Calu3 (cell line): ENCODE results near the gene FBXL17. TPM values are rescaled to one million over a fixed set of nuclear protein-coding genes. Genes with fewer than 3 reads are reported as not detected.
"Not testable (repeated sequence)": the region's sequence is repeated elsewhere in the genome, so short reads cannot be mapped to it uniquely, and the experiment has no call there.

Experiments
- BruUV-seq: library from RNA; stranded (reverse); fragments of 400-500 nt; replicated peaks from 2 replicates; lab custom pipeline; 2021; lab: Mats Ljungman, UMichigan
- CTCF ChIA-PET: fragments of 300-600 bp; sonication (Branson Sonifier 250); formaldehyde crosslinking; loops from one replicate; lab custom pipeline; 2022; ENCODE audit warnings: antibody characterized with exemption; lab: Charles Lee
- DNase-seq: peaks from one replicate; pipeline ENCODE4 v3.0.0; 2022
- H3K27ac Mint-ChIP-seq: one replicate; pipeline ENCODE4 v1.8.0; 2022; ENCODE audit warnings: mixed read lengths; ENCODE audit not compliant: unreplicated experiment
- H3K27me3 Mint-ChIP-seq: one replicate; pipeline ENCODE4 v1.8.0; 2022; ENCODE audit warnings: mixed read lengths; ENCODE audit not compliant: unreplicated experiment
- H3K36me3 Mint-ChIP-seq: one replicate; pipeline ENCODE4 v1.8.0; 2022; ENCODE audit warnings: mild to moderate bottlenecking, moderate library complexity, mixed read lengths; ENCODE audit not compliant: insufficient read depth, unreplicated experiment
- H3K4me1 Mint-ChIP-seq: one replicate; pipeline ENCODE4 v1.8.0; 2022; ENCODE audit warnings: mild to moderate bottlenecking, low read depth, mixed read lengths; ENCODE audit not compliant: unreplicated experiment
- H3K4me3 Mint-ChIP-seq: one replicate; pipeline ENCODE4 v1.8.0; 2022; ENCODE audit warnings: mild to moderate bottlenecking, low read depth, moderate library complexity, mixed read lengths; ENCODE audit not compliant: unreplicated experiment
- H3K9me3 Mint-ChIP-seq: one replicate; pipeline ENCODE4 v1.8.0; 2022; ENCODE audit warnings: low read depth, mixed read lengths; ENCODE audit not compliant: unreplicated experiment
- CTCF ChIP-seq: fragments of 200-600 bp; IDR thresholded peaks from one replicate; pipeline ENCODE4 v1.8.0; 2022; ENCODE audit warnings: antibody characterized with exemption; ENCODE audit not compliant: unreplicated experiment
- intact Hi-C: fragments of 100-400 bp; cut with micrococcal nuclease; formaldehyde crosslinking; loops from one replicate; pipeline ENCODE4 v1.10.0; 2022; ENCODE audit not compliant: unreplicated experiment
- total RNA-seq: library from RNA; stranded (reverse); gene quantifications from 2 replicates; pipeline ENCODE4 v1.2.3, GENCODE V29; 2022

The FBXL17 gene
- total RNA-seq, 1 experiment from 2014 or later, result 19.6 TPM

- intact Hi-C loops, result no loop called here
- no peaks in the 10 kb centered on the region for H3K36me3 Mint-ChIP-seq
- H3K9me3 Mint-ChIP-seq, result no peaks in the 10 kb centered on the region
- H3K4me1 Mint-ChIP-seq, result no peaks in the 10 kb centered on the region
- TF ChIP-seq CTCF, result no peak
- CTCF ChIA-PET, result no interaction called here
- no peak for DNase-seq
- H3K4me3 Mint-ChIP-seq, result no peak overlapping the region
- no peak overlapping the region for H3K27ac Mint-ChIP-seq
- no TSS peak for BruUV-seq
- H3K27me3 Mint-ChIP-seq, result no peaks in the 10 kb centered on the region
These were observed 27.9 kb upstream of the FBXL17 start for GRCh38 chr5:108409786-108410185.

GRCh38 chr5:108405201-108405600, 23.3 kb upstream of the FBXL17 start:
- BruUV-seq, H3K36me3 Mint-ChIP-seq, H3K27me3 Mint-ChIP-seq, H3K4me1 Mint-ChIP-seq, DNase-seq, CTCF ChIA-PET, H3K27ac Mint-ChIP-seq, H3K4me3 Mint-ChIP-seq, H3K9me3 Mint-ChIP-seq, intact Hi-C loops: not testable (repeated sequence)

GRCh38 chr5:108398964-108399363, 17.1 kb upstream of the FBXL17 start:
- Mint-ChIP-seq H3K4me3 (no peak overlapping the region), H3K4me1 (no peaks in the 10 kb centered on the region), H3K27me3 (peaks cover 17% of the 10 kb centered on the region), H3K27ac (no peak overlapping the region), H3K9me3 (peaks cover 13% of the 10 kb centered on the region), H3K36me3 (no peaks in the 10 kb centered on the region)
- no TSS peak for BruUV-seq
- CTCF ChIA-PET, result no interaction called here
- DNase-seq, result no peak
- intact Hi-C loops, result no loop called here
- no peak for TF ChIP-seq CTCF

GRCh38 chr5:108396837-108397236, 14.9 kb upstream of the FBXL17 start:
- H3K4me3 Mint-ChIP-seq, H3K36me3 Mint-ChIP-seq, H3K27ac Mint-ChIP-seq, CTCF ChIA-PET, H3K4me1 Mint-ChIP-seq, DNase-seq, BruUV-seq, intact Hi-C loops: not testable (repeated sequence)
- H3K27me3 Mint-ChIP-seq, result peaks cover 17% of the 10 kb centered on the region
- H3K9me3 Mint-ChIP-seq, result peaks cover 13% of the 10 kb centered on the region

GRCh38 chr5:108387758-108388157, 5.9 kb upstream of the FBXL17 start:
- DNase-seq, result no peak
- no peaks in the 10 kb centered on the region for H3K9me3 Mint-ChIP-seq
- BruUV-seq, result no TSS peak
- peaks cover 2% of the 10 kb centered on the region for H3K36me3 Mint-ChIP-seq
- H3K4me1 Mint-ChIP-seq, result peaks cover 15% of the 10 kb centered on the region
- CTCF ChIA-PET, result interaction anchor here (0.7 to 0.8 kb wide), 2 partner anchors 14 to 912 kb away, joined by 4 to 9 read pairs; no protein-coding TSS in a partner anchor
- H3K4me3 Mint-ChIP-seq, result no peak overlapping the region
- no peaks in the 10 kb centered on the region for H3K27me3 Mint-ChIP-seq
- no peak overlapping the region for H3K27ac Mint-ChIP-seq
- intact Hi-C loops, result no loop called here
- TF ChIP-seq CTCF, result no peak
